Cardiac septum (tissue), 1 donor: ENCODE data around the gene GLRA1. TPM values are rescaled to one million over a fixed set of nuclear protein-coding genes. Genes with fewer than 3 reads are reported as not detected.
"Not testable (repeated sequence)": the region's sequence is repeated elsewhere in the genome, so short reads cannot be mapped to it uniquely, and the experiment has no call there.

ENCODE experiments used
- DNase-seq: peaks from one replicate; pipeline ENCODE4 v3.0.0-alpha.2; 2020; ENCODE audit warnings: low spot score
- intact Hi-C: fragments of 100-400 bp; cut with DNase I; formaldehyde crosslinking; loops from one replicate; pipeline ENCODE4 v1.14.0; 2022
- total RNA-seq: library from RNA; stranded (reverse); fragmentation: NEBNext Ultra II Directional; extraction: Animal tissue kit (Norgen Biotek cat#: 25700); gene quantifications from one replicate; pipeline ENCODE4 v1.2.1, GENCODE V29; 2021
- donor health status: DM: no; HTN: no; CAD: no.

GLRA1 gene
- total RNA-seq, 1 donor from 2014 or later = not detected

GRCh38 chr5:151787817-151788216 lies 136.8 kb downstream of the GLRA1 start:
- intact Hi-C loops = no loop called here
- no peak for DNase-seq

- no peak for DNase-seq
- intact Hi-C loops = no loop called here
These were observed 138.2 kb downstream of the GLRA1 start for GRCh38 chr5:151786468-151786867.

GRCh38 chr5:151784141-151784540 lies 140.5 kb downstream of the GLRA1 start:
- intact Hi-C loops = no loop called here
- no peak for DNase-seq

- intact Hi-C loops, DNase-seq: not testable (repeated sequence)
These were observed 141.0 kb downstream of the GLRA1 start for GRCh38 chr5:151783664-151784063.

DNA sequence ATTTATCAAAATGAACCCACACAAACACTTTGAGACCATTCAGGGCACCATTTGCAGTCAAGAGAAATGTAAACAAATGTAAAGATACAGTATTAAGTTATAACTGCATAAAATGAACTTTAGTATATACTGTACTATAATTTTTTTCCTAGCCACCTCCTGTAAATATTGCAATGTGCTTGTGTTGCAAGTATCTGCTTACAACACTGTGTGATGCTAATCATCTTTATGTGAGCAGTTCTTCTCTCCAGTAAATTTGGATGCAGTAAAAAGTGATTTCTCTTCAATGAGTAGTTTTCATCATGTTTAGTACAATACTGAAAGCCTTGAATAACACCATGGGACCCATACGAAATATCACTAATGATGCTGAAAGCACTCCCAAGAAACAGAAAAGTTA lies 143.4 kb downstream of the GLRA1 start:
- intact Hi-C loops = no loop called here
- no peak for DNase-seq

DNA sequence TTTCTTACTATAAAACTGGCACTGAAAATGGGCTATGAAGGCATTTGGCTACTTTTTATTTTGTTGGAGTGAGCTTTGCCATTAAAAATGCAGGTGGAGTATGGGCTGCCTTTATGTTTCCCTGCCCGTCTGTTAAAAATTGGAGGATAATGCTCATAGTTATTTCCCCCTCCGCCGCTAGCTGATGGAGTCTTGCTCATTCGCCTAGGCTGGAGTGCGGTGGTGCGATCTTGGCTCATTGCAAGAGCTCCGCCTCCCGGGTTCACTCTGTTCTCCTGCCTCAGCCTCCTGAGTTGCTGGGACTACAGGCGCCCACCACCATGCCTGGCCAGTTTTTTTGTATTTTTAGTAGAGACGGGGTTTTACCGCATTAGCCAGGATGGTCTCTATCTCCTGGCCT lies 144.3 kb downstream of the GLRA1 start:
- no peak for DNase-seq
- intact Hi-C loops = no loop called here

DNA sequence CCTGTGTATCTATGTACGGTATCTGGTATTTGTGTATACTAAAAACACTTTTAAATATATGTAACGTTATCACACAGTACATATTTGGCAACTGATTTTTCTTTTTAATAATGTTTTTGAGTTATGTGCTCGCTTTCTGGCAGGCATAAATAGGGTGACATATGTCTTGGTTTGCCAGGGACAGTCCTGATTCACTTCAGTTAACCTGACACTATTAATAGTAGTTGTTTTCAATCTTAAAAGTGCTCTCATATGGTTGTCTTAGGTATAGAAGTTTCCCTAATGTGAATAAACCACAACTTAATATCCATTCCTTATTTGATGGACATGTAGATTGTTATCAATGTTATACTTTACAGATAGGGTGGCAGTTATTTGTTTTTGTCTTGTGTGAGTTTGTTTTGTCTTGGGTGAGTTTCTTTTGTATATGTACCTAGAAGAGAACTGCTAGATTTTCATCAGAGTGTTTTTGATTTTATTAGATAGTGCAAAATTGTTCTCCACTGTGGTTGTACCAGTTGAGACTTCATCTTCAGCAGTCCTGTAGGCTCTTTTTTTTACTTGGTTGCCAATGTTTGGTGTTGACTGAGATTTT lies 145.0 kb downstream of the GLRA1 start:
- DNase-seq = no peak
- intact Hi-C loops = no loop called here

- intact Hi-C loops = no loop called here
- no peak for DNase-seq
These were observed 149.5 kb downstream of the GLRA1 start for GRCh38 chr5:151775025-151775606.

GRCh38 chr5:151773951-151774350 lies 150.7 kb downstream of the GLRA1 start:
- intact Hi-C loops = no loop called here
- DNase-seq = no peak

DNA sequence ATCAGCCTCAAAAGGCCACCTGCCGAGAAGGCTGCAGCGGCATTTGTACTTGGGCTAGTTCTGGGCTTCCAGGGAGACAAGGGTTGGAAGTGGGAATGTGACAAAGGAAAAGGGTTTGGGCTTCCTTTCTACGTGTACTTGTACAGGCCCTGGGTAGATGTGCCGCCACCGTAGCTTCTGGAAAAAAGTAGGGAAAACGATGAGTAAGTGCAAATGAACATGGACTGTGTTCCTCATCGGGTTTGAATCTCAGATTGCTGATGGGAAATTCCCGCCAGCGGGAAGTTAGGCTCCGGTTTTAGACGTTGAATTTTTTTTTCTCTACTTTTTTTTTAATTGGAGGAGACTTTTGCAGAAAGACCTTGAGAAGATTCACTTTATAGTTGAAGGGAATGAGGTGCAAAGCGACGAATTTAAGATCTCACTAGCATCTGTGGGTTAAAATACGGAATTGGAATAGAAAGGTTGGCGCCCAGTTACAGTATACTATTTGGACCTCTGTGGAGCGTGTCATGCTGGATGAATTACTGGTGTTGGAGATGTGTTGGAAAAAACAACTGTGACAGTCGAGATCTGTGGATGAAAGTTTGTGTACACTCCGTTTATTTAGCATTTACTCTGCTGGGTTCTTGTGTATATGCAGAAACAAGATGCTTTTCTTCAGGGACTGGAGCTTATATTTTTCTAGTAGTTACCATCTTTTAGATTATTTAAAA lies 151.6 kb downstream of the GLRA1 start:
- intact Hi-C loops = no loop called here
- no peak for DNase-seq

Other genes starting within 250 kb of the GLRA1 start
- gene SPARC, start 237.9 kb downstream of the GLRA1 start, total RNA-seq = 539 TPM
- 61.4 TPM for gene ATOX1, start 166.2 kb downstream of the GLRA1 start, total RNA-seq
- gene G3BP1, start 152.9 kb downstream of the GLRA1 start, total RNA-seq = 99.4 TPM